ENCODE results near the gene C4B. TPM values are rescaled to one million over a fixed set of nuclear protein-coding genes. Genes with fewer than 3 reads are reported as not detected.

Gene C4B
- total and polyA plus RNA-seq, 9 of the 15 experiments (the other 6 are each of a cell fraction or from before 2014, with no cell fraction given), result 0.32 to 8.8 (median 5.4) TPM

- POLR2A ChIA-PET, result interaction anchor here (1.0 to 1.3 kb wide), 6 partner anchors 14 to 300 kb away, joined by 3 to 4 read pairs (median 4); no protein-coding TSS in a partner anchor
- intact Hi-C loops (cut with micrococcal nuclease), result no loop called here
- peak overlapping the region; percentile 26; the same call in 1 of the 2 replicates for H3K4me2 ChIP-seq (ENCODE audit: insufficient read depth, low read length)
Measured at GRCh38 chr6:32047539-32047854, 32.9 kb downstream of the C4B start.

More at GRCh38 chr6:32047539-32047854, 32.9 kb downstream of the C4B start:
- 76% methylated on average over 6 of the region's 6 CpGs for WGBS (ENCODE audit: insufficient coverage, low coverage, missing lambda C conversion rate)
- Histone ChIP-seq H3K4me1 (replicated peaks in 1 of 2; ENCODE audit: control insufficient read depth in 2 of 2, insufficient read depth in 2 of 2, low read length in 2 of 2) (peaks cover 31 to 49% of the 10 kb centered on the region in 2 experiments), H3K9ac (ENCODE audit: insufficient read depth in 1 of 2, low read depth in 2 of 2, low read length in 2 of 2) (peak overlapping the region; percentile 66 to 85; a peak in 3 of 4 replicates), H3K27ac (ENCODE audit: extremely low read depth, low read depth, low read length) (peak overlapping the region; percentile 93; the same call in 1 of the 3 replicates), H4K20me1 (replicated peaks; ENCODE audit: control insufficient read depth, insufficient read depth, low read length) (no peaks in the 10 kb centered on the region), H3K9me3 (replicated peaks; ENCODE audit: control insufficient read depth, insufficient read depth, low read depth, low read length) (no peaks in the 10 kb centered on the region), H3K27me3 (ENCODE audit: control insufficient read depth in 2 of 2, insufficient read depth in 2 of 2, low read length in 2 of 2) (no peaks in the 10 kb centered on the region), H3K36me3 (ENCODE audit: control insufficient read depth, insufficient read depth, low read length) (no peaks in the 10 kb centered on the region), H3K79me2 (ENCODE audit: control insufficient read depth, insufficient read depth, low read length) (peaks cover 2% of the 10 kb centered on the region; the same call in 1 of the 3 replicates), H3K4me3 (no peak overlapping the region), H2AFZ (ENCODE audit: low read depth, low read length) (peak overlapping the region; percentile 98; the same call in 1 of the 2 replicates), H3K9me1 (ENCODE audit: control insufficient read depth, insufficient read depth, low read length) (peaks cover 6% of the 10 kb centered on the region)
- DNase-seq (ENCODE audit: extremely low read depth in 1 of 4, low spot score in 3 of 4), result no peak
- BruUV-seq (replicated peaks), result no TSS peak
- FAIRE-seq, result peak; percentile 64
- in situ Hi-C loops (cut with MboI), result loop anchor here (10.0 kb wide), 1 partner anchor 93 kb away; the partner anchor contains the start of genes NELFE and SKIC2
- CTCF ChIA-PET (ENCODE audit: low intra/inter-chr PET ratio), result no interaction called here
- TF ChIP-seq TCF7L2 (IDR thresholded peaks at IDR 0.05; ENCODE audit: low read depth, low read length) (no peak), HMGN3 (IDR thresholded peaks at IDR 0.05; ENCODE audit: borderline replicate concordance, extremely low read depth, insufficient read length, low read depth, low read length) (no peak), KLF6 (CRISPR knock-in tag; IDR thresholded peaks at IDR 0.05; ENCODE audit: borderline replicate concordance) (no peak), KAT2B (IDR thresholded peaks at IDR 0.05; ENCODE audit: low read depth, low read length) (no peak), ZNF263 (CRISPR knock-in tag; IDR thresholded peaks at IDR 0.05; ENCODE audit: borderline replicate concordance) (0 out of 2 replicates have a peak, but pooled peaks have one; percentile 5), ZNF143 (CRISPR knock-in tag; IDR thresholded peaks at IDR 0.05) (0 out of 2 replicates have a peak, but pooled peaks have one; percentile 17), STAT6 (CRISPR knock-in tag; IDR thresholded peaks at IDR 0.05) (no peak), SMAD4 (CRISPR knock-in tag; conservative IDR thresholded peaks at IDR 0.05) (no peak), HMBOX1 (IDR thresholded peaks at IDR 0.05) (no peak), NBN (IDR thresholded peaks at IDR 0.05; ENCODE audit: low read depth) (no peak), WHSC1 (IDR thresholded peaks at IDR 0.05; ENCODE audit: low read length) (peak; percentile 7), KHSRP (IDR thresholded peaks at IDR 0.05) (no peak), SNIP1 (IDR thresholded peaks at IDR 0.05; ENCODE audit: low read depth) (no peak)
- TF ChIP-seq, protein P1, sequence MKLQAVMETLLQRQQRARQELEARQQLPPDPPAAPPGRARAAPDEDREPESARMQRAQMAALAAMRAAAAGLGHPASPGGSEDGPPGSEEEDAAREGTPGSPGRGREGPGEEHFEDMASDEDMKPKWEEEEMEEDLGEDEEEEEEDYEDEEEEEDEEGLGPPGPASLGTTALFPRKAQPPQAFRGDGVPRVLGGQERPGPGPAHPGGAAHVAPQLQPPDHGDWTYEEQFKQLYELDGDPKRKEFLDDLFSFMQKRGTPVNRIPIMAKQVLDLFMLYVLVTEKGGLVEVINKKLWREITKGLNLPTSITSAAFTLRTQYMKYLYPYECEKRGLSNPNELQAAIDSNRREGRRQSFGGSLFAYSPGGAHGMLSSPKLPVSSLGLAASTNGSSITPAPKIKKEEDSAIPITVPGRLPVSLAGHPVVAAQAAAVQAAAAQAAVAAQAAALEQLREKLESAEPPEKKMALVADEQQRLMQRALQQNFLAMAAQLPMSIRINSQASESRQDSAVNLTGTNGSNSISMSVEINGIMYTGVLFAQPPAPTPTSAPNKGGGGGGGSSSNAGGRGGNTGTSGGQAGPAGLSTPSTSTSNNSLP (IDR thresholded peaks at IDR 0.05; ENCODE audit: borderline replicate concordance, low read depth, low read length), result no peak
- ATAC-seq, result no peak

All from K562 (cell line).